SK-N-SH (cell line): ENCODE results near the gene GLB1L3. TPM values are rescaled to one million over a fixed set of nuclear protein-coding genes. Genes with fewer than 3 reads are reported as not detected.

Experiments used
- CTCF ChIA-PET: fragments of 300-600, 350-600 bp; formaldehyde crosslinking; extraction: SDS; loops from one replicate; lab custom pipeline; 2021; lab: Yijun Ruan, JAX
- POLR2A ChIA-PET: fragments of 350-600 bp; sonication (Branson Sonifier 250); formaldehyde crosslinking; extraction: SDS; loops from one replicate; lab custom pipeline; 2020; ENCODE audit warnings: antibody characterized with exemption, inconsistent platforms; lab: Yijun Ruan, JAX
- DNase-seq: peaks from one replicate; pipeline ENCODE4 v3.0.0; 2012
- H2AFZ ChIP-seq: fragments of 200-600 bp; sonication (generic); 2 replicates; pipeline ENCODE4 v1.8.1; 2016; ENCODE audit warnings: antibody characterized with exemption, mild to moderate bottlenecking, low read depth
- H3F3A ChIP-seq: fragments of 200-600 bp; sonication (generic); replicated peaks from 2 replicates; pipeline ENCODE3; 2016; ENCODE audit warnings: antibody characterized with exemption, mild to moderate bottlenecking; ENCODE audit not compliant: insufficient read depth
- H3K27ac ChIP-seq, 2 experiments: fragments of 200-500 bp in 1 of 2; fragments of 200-600 bp in 1 of 2; sonication (Bioruptor generic) in 1 of 2; sonication (generic), shearing (Covaris generic) in 1 of 2; 2 replicates each; pipeline versions ENCODE4 v1.5.1 to v1.6.1; 2014 to 2016; ENCODE audit warnings: low read depth in 2 of 2, inconsistent platforms in 1 of 2, low read length in 1 of 2, mild to moderate bottlenecking in 1 of 2, mixed read lengths in 1 of 2
- H3K27me3 ChIP-seq: fragments of 200-600 bp; sonication (generic), shearing (Covaris generic); 2 replicates; pipeline ENCODE4 v1.6.1; 2016; ENCODE audit warnings: mixed run types; ENCODE audit not compliant: insufficient read depth
- H3K36me3 ChIP-seq, 2 experiments: fragments of 200-500 bp in 1 of 2; fragments of 200-600 bp in 1 of 2; sonication (Bioruptor generic) in 1 of 2; sonication (generic) in 1 of 2; replicated peaks in 1 of 2; 2 replicates each; pipeline versions ENCODE3 to v1.5.1; 2014 to 2016; ENCODE audit warnings: low read length in 1 of 2, mild to moderate bottlenecking in 1 of 2; ENCODE audit not compliant: insufficient read depth in 2 of 2, control insufficient read depth in 1 of 2
- H3K4me1 ChIP-seq, 2 experiments: fragments of 200-500 bp in 1 of 2; fragments of 200-600 bp in 1 of 2; sonication (Bioruptor generic) in 1 of 2; sonication (generic), shearing (Covaris generic) in 1 of 2; 2 replicates each; pipeline versions ENCODE4 v1.5.1 to v1.6.1; 2014 to 2016; ENCODE audit warnings: low read depth in 1 of 2, low read length in 1 of 2, mixed run types in 1 of 2; ENCODE audit not compliant: insufficient read depth in 2 of 2, control insufficient read depth in 1 of 2
- H3K4me2 ChIP-seq: fragments of 200-600 bp; sonication (generic), shearing (Covaris generic); 2 replicates; pipeline ENCODE4 v1.6.1; 2017; ENCODE audit warnings: mixed run types
- H3K4me3 ChIP-seq, 2 experiments: fragments of 200-500 bp in 1 of 2; fragments of 200-600 bp in 1 of 2; sonication (Bioruptor generic) in 1 of 2; sonication (generic), shearing (Covaris generic) in 1 of 2; 2 replicates each; pipeline versions ENCODE4 v1.5.1 to v1.8.1; 2014 to 2016; ENCODE audit warnings: low read depth in 2 of 2, inconsistent platforms in 1 of 2, low read length in 1 of 2, mild to moderate bottlenecking in 1 of 2, mixed read lengths in 1 of 2, moderate library complexity in 1 of 2
- H3K79me2 ChIP-seq: fragments of 200-600 bp; sonication (generic); 2 replicates; pipeline ENCODE4 v1.8.1; 2017; ENCODE audit warnings: mild to moderate bottlenecking; ENCODE audit not compliant: insufficient read depth
- H3K9ac ChIP-seq: fragments of 200-600 bp; sonication (generic); 2 replicates; pipeline ENCODE4 v1.6.1; 2017; ENCODE audit warnings: mixed run types
- H3K9me2 ChIP-seq: fragments of 200-600 bp; sonication (generic); 2 replicates; pipeline ENCODE4 v1.6.1; 2017; ENCODE audit warnings: mixed run types
- H3K9me3 ChIP-seq: fragments of 200-600 bp; sonication (generic); 2 replicates; pipeline ENCODE4 v1.6.1; 2017; ENCODE audit warnings: mixed run types, mild to moderate bottlenecking, moderate library complexity
- H4K20me1 ChIP-seq: fragments of 200-600 bp; sonication (generic); 2 replicates; pipeline ENCODE4 v1.6.1; 2017; ENCODE audit warnings: mild to moderate bottlenecking, mixed run types; ENCODE audit not compliant: insufficient read depth
- CTCF ChIP-seq: fragments of 200-600 bp; sonication (generic); IDR thresholded peaks from 2 replicates; pipeline ENCODE4 v1.6.1; 2017; ENCODE audit warnings: antibody characterized with exemption, mild to moderate bottlenecking, moderate library complexity
- EP300 ChIP-seq, 2 experiments: IDR thresholded peaks; 2 replicates each; pipeline versions ENCODE4 v1.4.0 to v1.6.1; 2012; ENCODE audit warnings: borderline replicate concordance in 1 of 2, low read depth in 1 of 2, low read length in 1 of 2
- EZH2phosphoT487 ChIP-seq: fragments of 200-600 bp; sonication (generic); IDR thresholded peaks from 2 replicates; pipeline ENCODE4 v1.6.1; 2017; ENCODE audit warnings: low read depth, mixed run types, mild to moderate bottlenecking, antibody characterized with exemption, moderate library complexity, borderline replicate concordance
- FOXJ3 ChIP-seq: sonication (generic); formaldehyde crosslinking; IDR thresholded peaks from 2 replicates; pipeline ENCODE4 v1.5.1; 2020; ENCODE audit warnings: mild to moderate bottlenecking, missing genetic modification reagents
- GABPA ChIP-seq: IDR thresholded peaks from 2 replicates; pipeline ENCODE4 v1.4.0; 2012; ENCODE audit warnings: low read depth, mild to moderate bottlenecking
- IRF3 ChIP-seq: fragments of 150-350 bp; IDR thresholded peaks from 2 replicates; pipeline ENCODE4 v1.6.1; 2016; ENCODE audit warnings: mild to moderate bottlenecking, low read depth, low read length
- JUND ChIP-seq: IDR thresholded peaks from 2 replicates; pipeline ENCODE4 v1.4.0; 2012
- MEF2A ChIP-seq: IDR thresholded peaks from 2 replicates; pipeline ENCODE4 v1.4.0; 2012; ENCODE audit warnings: low read depth, borderline replicate concordance
- NFIC ChIP-seq: IDR thresholded peaks from 2 replicates; pipeline ENCODE4 v1.4.0; 2012; ENCODE audit warnings: borderline replicate concordance
- RAD21 ChIP-seq: IDR thresholded peaks from 2 replicates; pipeline ENCODE4 v1.6.1; 2012; ENCODE audit warnings: mild to moderate bottlenecking, low read length
- RFX5 ChIP-seq: IDR thresholded peaks from 2 replicates; pipeline ENCODE4 v1.6.1; 2012; ENCODE audit warnings: mild to moderate bottlenecking, improper control_type of control experiment, low read length
- SMC3 ChIP-seq: IDR thresholded peaks from 2 replicates; pipeline ENCODE4 v1.6.1; 2012; ENCODE audit warnings: low read depth, low read length, improper control_type of control experiment
- TEAD4 ChIP-seq: IDR thresholded peaks from 2 replicates; pipeline ENCODE4 v1.4.0; 2012; ENCODE audit warnings: mild to moderate bottlenecking, borderline replicate concordance; ENCODE audit not compliant: insufficient read depth
- USF1 ChIP-seq: IDR thresholded peaks from 2 replicates; pipeline ENCODE4 v1.4.0; 2012; ENCODE audit warnings: low read depth, borderline replicate concordance
- YY1 ChIP-seq: IDR thresholded peaks from 2 replicates; pipeline ENCODE4 v1.4.0; 2012; ENCODE audit warnings: low read depth, mild to moderate bottlenecking
- ZBTB33 ChIP-seq: IDR thresholded peaks from 2 replicates; pipeline ENCODE4 v1.4.0; 2012; ENCODE audit warnings: low read depth, borderline replicate concordance
- WGBS: methylation state at CpG from one replicate; pipeline ENCODE4 v1.1.6; 2017; ENCODE audit warnings: low lambda C conversion rate; 5-methylcytosine and 5-hydroxymethylcytosine counted together
- polyA plus RNA-seq, 3 experiments: library from polyadenylated mRNA; depleted of rRNA; stranded (reverse); fragments of >200 nt; gene quantifications; 2 replicates each; pipeline ENCODE4 v1.2.3, GENCODE V29; 2012

Gene GLB1L3
- polyA plus RNA-seq, 1 of the 3 experiments (the other 2 are of a cell fraction) = not detected

GRCh38 chr11:134261626-134262488, 14.3 kb upstream of the GLB1L3 start:
- Histone ChIP-seq H3K79me2 (no peaks in the 10 kb centered on the region), H3K4me1 (no peaks in the 10 kb centered on the region), H3K36me3 (peaks cover 7 to 60% of the 10 kb centered on the region in 2 experiments), H3K4me2 (no peak overlapping the region), H2AFZ (no peak overlapping the region), H3K27ac (no peak overlapping the region), H3K9me3 (no peaks in the 10 kb centered on the region), H4K20me1 (no peaks in the 10 kb centered on the region), H3K9me2 (no peaks in the 10 kb centered on the region), H3K4me3 (no peak overlapping the region), H3K9ac (no peak overlapping the region), H3K27me3 (no peaks in the 10 kb centered on the region), H3F3A (no peaks in the 10 kb centered on the region)
- DNase-seq = peak; percentile 66
- CTCF ChIA-PET = interaction anchor here (0.6 to 2.0 kb wide), 15 partner anchors 8 to 321 kb away, joined by 3 to 12 read pairs (median 3); partner anchors contain the start of genes ACAD8, GLB1L3 and THYN1
- WGBS = 89% methylated on average over 13 of the region's 14 CpGs
- POLR2A ChIA-PET = no interaction called here
- TF ChIP-seq RAD21 (peak; percentile 53), RFX5 (no peak), TEAD4 (no peak), GABPA (no peak), YY1 (no peak), USF1 (no peak), EP300 (IDR thresholded peaks at IDR 0.05; ENCODE audit: borderline replicate concordance in 1 of 2, low read depth in 1 of 2, low read length in 1 of 2) (no peak), ZBTB33 (no peak), CTCF (peak; percentile 57), JUND (no peak), FOXJ3 (CRISPR knock-in tag) (no peak), SMC3 (peak; percentile 21; the same call in 1 of the 2 replicates), EZH2phosphoT487 (no peak), IRF3 (no peak), MEF2A (no peak), NFIC (no peak)
